Caco-2 (cell line): ENCODE results near the gene TIGIT. TPM values are rescaled to one million over a fixed set of nuclear protein-coding genes. Genes with fewer than 3 reads are reported as not detected.

ENCODE experiments used
- BruUV-seq: library from RNA; stranded (reverse); fragments of 400-500 nt; replicated peaks from 2 replicates; lab custom pipeline; 2021; lab: Mats Ljungman, UMichigan
- CTCF ChIA-PET: fragments of 300-600 bp; sonication (Branson Sonifier 250); formaldehyde crosslinking; loops from one replicate; lab custom pipeline; 2022; ENCODE audit warnings: antibody characterized with exemption; lab: Charles Lee
- POLR2A ChIA-PET: fragments of 300-600 bp; sonication (Branson Sonifier 250); formaldehyde crosslinking; loops from one replicate; lab custom pipeline; 2022; ENCODE audit warnings: antibody characterized with exemption; lab: Charles Lee
- DNase-seq, 2 experiments: peaks; one replicate each; pipeline versions ENCODE4 v3.0.0 to v3.0.0-alpha.2; 2020 to 2022
- H3K27me3 ChIP-seq: replicated peaks from 2 replicates; pipeline ENCODE4 v1.6.0; 2011; ENCODE audit warnings: low read length; ENCODE audit not compliant: control insufficient read depth, insufficient read depth
- H3K36me3 ChIP-seq: 2 replicates; pipeline ENCODE4 v1.5.1; 2011; ENCODE audit warnings: low read length; ENCODE audit not compliant: control insufficient read depth, insufficient read depth
- H3K4me1 ChIP-seq: fragments of 250-450 bp; sonication (Bioruptor Pico); 2 replicates; pipeline ENCODE4 v1.5.1; 2020; ENCODE audit warnings: mild to moderate bottlenecking
- H3K4me3 ChIP-seq: 2 replicates; pipeline ENCODE4 v1.5.1; 2011; ENCODE audit warnings: low read depth, mild to moderate bottlenecking, control low read depth, low read length
- H3K9me3 ChIP-seq: fragments of 250-450 bp; sonication (Bioruptor Pico); 2 replicates; pipeline ENCODE4 v1.5.1; 2020; ENCODE audit warnings: mild to moderate bottlenecking, moderate library complexity
- H3K27ac Mint-ChIP-seq: one replicate; pipeline ENCODE4 v1.8.0; 2022; ENCODE audit warnings: mixed read lengths; ENCODE audit not compliant: unreplicated experiment
- H3K27me3 Mint-ChIP-seq: one replicate; pipeline ENCODE4 v1.8.0; 2022; ENCODE audit warnings: mixed read lengths; ENCODE audit not compliant: insufficient read depth, unreplicated experiment
- H3K36me3 Mint-ChIP-seq: one replicate; pipeline ENCODE4 v1.8.0; 2022; ENCODE audit warnings: mild to moderate bottlenecking, mixed read lengths; ENCODE audit not compliant: insufficient read depth, unreplicated experiment
- H3K4me1 Mint-ChIP-seq: one replicate; pipeline ENCODE4 v1.8.0; 2022; ENCODE audit warnings: low read depth, mixed read lengths; ENCODE audit not compliant: unreplicated experiment
- H3K4me3 Mint-ChIP-seq: one replicate; pipeline ENCODE4 v1.8.0; 2022; ENCODE audit warnings: mild to moderate bottlenecking, moderate library complexity, mixed read lengths; ENCODE audit not compliant: unreplicated experiment
- H3K9me3 Mint-ChIP-seq: one replicate; pipeline ENCODE4 v1.8.0; 2022; ENCODE audit warnings: mixed read lengths; ENCODE audit not compliant: unreplicated experiment
- intact Hi-C: fragments of 100-400 bp; cut with micrococcal nuclease; formaldehyde crosslinking; loops from one replicate; pipeline ENCODE4 v1.10.0; 2022; ENCODE audit not compliant: unreplicated experiment
- total RNA-seq: library from RNA; stranded (reverse); gene quantifications from 2 replicates; pipeline ENCODE4 v1.2.3, GENCODE V29; 2022
- TF ChIP-seq, protein P1 (sequence below), 2 experiments: fragments of 200-600 bp in 1 of 2; IDR thresholded peaks; 1 replicate in 1 of 2; 2 replicates in 1 of 2; pipeline versions ENCODE4 v1.5.1 to v1.8.0; 2011 to 2022; ENCODE audit warnings: antibody characterized with exemption in 1 of 2, control low read depth in 1 of 2, inconsistent platforms in 1 of 2, low read depth in 1 of 2, low read length in 1 of 2, mild to moderate bottlenecking in 1 of 2, moderate library complexity in 1 of 2; ENCODE audit not compliant: insufficient read depth in 1 of 2, severe bottlenecking in 1 of 2, unreplicated experiment in 1 of 2

Gene TIGIT
- total RNA-seq, 1 experiment from 2014 or later: not detected

DNA sequence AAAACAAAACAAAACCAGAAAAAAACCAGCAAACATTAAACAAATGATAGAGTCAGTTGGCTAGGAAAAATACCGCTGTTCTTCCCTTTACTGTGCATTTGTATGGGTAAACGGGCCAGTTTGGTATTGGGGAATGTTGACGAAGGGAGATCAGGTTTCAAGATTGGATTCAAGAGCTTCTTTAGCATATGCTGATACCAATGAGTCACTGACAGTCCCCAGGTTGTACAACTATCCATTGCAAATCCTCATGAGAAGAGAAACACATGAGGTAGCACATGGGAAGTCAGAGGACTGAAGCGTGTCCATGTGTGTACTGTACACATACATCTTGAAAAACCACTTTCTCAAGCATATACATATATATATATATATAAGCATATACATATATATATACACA is 25.6 kb downstream of the TIGIT start:
- Mint-ChIP-seq H3K36me3 (peaks cover 6% of the 10 kb centered on the region), H3K27ac (no peak overlapping the region), H3K4me1 (peaks cover 6% of the 10 kb centered on the region), H3K4me3 (no peak overlapping the region), H3K27me3 (no peaks in the 10 kb centered on the region), H3K9me3 (no peaks in the 10 kb centered on the region)
- POLR2A ChIA-PET: no interaction called here
- intact Hi-C loops: no loop called here
- Histone ChIP-seq H3K36me3 (no peaks in the 10 kb centered on the region), H3K4me3 (no peak overlapping the region), H3K27me3 (no peaks in the 10 kb centered on the region), H3K4me1 (0 out of 2 replicates have a peak, but pooled peaks cover 3% of the 10 kb centered on the region), H3K9me3 (no peaks in the 10 kb centered on the region)
- TF ChIP-seq, protein P1, sequence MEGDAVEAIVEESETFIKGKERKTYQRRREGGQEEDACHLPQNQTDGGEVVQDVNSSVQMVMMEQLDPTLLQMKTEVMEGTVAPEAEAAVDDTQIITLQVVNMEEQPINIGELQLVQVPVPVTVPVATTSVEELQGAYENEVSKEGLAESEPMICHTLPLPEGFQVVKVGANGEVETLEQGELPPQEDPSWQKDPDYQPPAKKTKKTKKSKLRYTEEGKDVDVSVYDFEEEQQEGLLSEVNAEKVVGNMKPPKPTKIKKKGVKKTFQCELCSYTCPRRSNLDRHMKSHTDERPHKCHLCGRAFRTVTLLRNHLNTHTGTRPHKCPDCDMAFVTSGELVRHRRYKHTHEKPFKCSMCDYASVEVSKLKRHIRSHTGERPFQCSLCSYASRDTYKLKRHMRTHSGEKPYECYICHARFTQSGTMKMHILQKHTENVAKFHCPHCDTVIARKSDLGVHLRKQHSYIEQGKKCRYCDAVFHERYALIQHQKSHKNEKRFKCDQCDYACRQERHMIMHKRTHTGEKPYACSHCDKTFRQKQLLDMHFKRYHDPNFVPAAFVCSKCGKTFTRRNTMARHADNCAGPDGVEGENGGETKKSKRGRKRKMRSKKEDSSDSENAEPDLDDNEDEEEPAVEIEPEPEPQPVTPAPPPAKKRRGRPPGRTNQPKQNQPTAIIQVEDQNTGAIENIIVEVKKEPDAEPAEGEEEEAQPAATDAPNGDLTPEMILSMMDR (IDR thresholded peaks at IDR 0.05; ENCODE audit: insufficient read depth in 1 of 2, low read depth in 1 of 2, low read length in 1 of 2, severe bottlenecking in 1 of 2, unreplicated experiment in 1 of 2): no peak
- BruUV-seq: no TSS peak
- DNase-seq: peak in 1 of 2 experiments; percentile 12
- CTCF ChIA-PET: no interaction called here

DNA sequence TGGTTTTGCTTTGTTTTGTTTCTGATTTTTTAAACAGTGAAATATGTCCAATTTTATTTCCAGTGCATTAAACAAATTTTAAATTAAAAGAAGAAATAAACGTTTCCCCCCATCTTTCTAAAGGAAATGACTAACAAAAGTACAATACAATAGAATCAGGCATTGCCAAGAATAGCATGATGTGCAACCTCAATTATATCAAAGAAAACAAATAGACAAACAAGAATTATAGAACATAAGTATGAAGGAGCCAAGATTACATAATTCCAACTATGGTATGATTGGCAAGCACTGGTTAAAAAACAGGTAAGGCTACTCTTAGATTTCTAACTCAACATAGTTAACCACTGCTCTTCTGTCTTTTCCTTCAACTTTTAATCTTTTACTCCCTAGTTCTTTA is 26.4 kb downstream of the TIGIT start:
- Histone ChIP-seq H3K9me3 (no peaks in the 10 kb centered on the region), H3K36me3 (no peaks in the 10 kb centered on the region), H3K4me1 (0 out of 2 replicates have a peak, but pooled peaks cover 3% of the 10 kb centered on the region), H3K27me3 (no peaks in the 10 kb centered on the region), H3K4me3 (no peak overlapping the region)
- BruUV-seq: no TSS peak
- intact Hi-C loops: no loop called here
- peaks cover 6% of the 10 kb centered on the region for H3K4me1 Mint-ChIP-seq
- ChIA-PET POLR2A (no interaction called here), CTCF (no interaction called here)
- no peak overlapping the region for H3K27ac Mint-ChIP-seq
- TF ChIP-seq, protein P1 (IDR thresholded peaks at IDR 0.05; ENCODE audit: insufficient read depth in 1 of 2, low read depth in 1 of 2, low read length in 1 of 2, severe bottlenecking in 1 of 2, unreplicated experiment in 1 of 2): no peak
- H3K36me3 Mint-ChIP-seq: peaks cover 6% of the 10 kb centered on the region
- H3K27me3 Mint-ChIP-seq: no peaks in the 10 kb centered on the region
- H3K4me3 Mint-ChIP-seq: no peak overlapping the region
- no peak for DNase-seq
- no peaks in the 10 kb centered on the region for H3K9me3 Mint-ChIP-seq

DNA sequence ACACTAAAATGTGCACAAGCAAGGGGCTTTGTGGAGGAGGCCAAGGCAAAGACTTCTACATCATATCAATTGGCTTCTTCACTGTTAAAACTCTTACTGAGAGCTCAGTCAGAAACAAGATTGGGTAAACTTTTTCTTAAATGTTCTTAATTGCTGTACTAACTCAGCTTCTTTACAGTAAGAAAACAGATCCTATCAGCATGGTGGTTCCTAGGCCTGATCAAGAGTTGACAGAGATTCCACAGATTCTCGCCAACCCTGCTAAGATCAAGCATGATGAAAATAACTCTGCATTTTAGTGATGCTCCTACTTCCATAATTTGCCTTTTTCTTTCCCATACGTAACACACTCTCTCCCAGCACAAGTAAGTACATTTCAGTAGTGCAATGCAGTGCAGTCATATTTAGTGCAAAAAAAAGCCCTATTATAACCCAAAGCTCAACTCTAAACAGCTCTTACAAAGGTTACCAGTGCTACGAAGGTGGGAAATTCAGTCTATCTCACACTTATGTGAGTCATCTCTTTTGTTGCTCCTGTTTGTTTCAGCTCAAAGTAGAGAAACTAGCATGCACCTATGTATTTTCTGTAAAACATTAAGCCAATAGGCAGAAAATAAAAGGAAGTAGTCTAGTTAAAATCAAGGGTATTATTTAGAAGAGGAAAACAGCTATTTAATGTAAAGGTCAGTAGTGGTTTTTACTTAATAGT is 29.9 kb downstream of the TIGIT start:
- Mint-ChIP-seq H3K36me3 (no peaks in the 10 kb centered on the region), H3K4me1 (peaks cover 6% of the 10 kb centered on the region), H3K9me3 (no peaks in the 10 kb centered on the region), H3K27ac (no peak overlapping the region), H3K4me3 (no peak overlapping the region), H3K27me3 (no peaks in the 10 kb centered on the region)
- 0 out of 2 replicates have a peak, but pooled peaks cover 3% of the 10 kb centered on the region for H3K4me1 ChIP-seq
- no peak for DNase-seq
- TF ChIP-seq, protein P1 (IDR thresholded peaks at IDR 0.05; ENCODE audit: insufficient read depth in 1 of 2, low read depth in 1 of 2, low read length in 1 of 2, severe bottlenecking in 1 of 2, unreplicated experiment in 1 of 2): no peak
- no peaks in the 10 kb centered on the region for H3K36me3 ChIP-seq
- intact Hi-C loops: no loop called here
- POLR2A ChIA-PET: interaction anchor here (0.6 kb wide), 1 partner anchor 57 kb away, joined by 3 read pairs; no protein-coding TSS in a partner anchor
- no peaks in the 10 kb centered on the region for H3K27me3 ChIP-seq
- CTCF ChIA-PET: no interaction called here
- H3K9me3 ChIP-seq: no peaks in the 10 kb centered on the region
- no TSS peak for BruUV-seq
- no peak overlapping the region for H3K4me3 ChIP-seq
